ENCODE data around the gene FADS2.

- TF ChIP-seq, protein P1, sequence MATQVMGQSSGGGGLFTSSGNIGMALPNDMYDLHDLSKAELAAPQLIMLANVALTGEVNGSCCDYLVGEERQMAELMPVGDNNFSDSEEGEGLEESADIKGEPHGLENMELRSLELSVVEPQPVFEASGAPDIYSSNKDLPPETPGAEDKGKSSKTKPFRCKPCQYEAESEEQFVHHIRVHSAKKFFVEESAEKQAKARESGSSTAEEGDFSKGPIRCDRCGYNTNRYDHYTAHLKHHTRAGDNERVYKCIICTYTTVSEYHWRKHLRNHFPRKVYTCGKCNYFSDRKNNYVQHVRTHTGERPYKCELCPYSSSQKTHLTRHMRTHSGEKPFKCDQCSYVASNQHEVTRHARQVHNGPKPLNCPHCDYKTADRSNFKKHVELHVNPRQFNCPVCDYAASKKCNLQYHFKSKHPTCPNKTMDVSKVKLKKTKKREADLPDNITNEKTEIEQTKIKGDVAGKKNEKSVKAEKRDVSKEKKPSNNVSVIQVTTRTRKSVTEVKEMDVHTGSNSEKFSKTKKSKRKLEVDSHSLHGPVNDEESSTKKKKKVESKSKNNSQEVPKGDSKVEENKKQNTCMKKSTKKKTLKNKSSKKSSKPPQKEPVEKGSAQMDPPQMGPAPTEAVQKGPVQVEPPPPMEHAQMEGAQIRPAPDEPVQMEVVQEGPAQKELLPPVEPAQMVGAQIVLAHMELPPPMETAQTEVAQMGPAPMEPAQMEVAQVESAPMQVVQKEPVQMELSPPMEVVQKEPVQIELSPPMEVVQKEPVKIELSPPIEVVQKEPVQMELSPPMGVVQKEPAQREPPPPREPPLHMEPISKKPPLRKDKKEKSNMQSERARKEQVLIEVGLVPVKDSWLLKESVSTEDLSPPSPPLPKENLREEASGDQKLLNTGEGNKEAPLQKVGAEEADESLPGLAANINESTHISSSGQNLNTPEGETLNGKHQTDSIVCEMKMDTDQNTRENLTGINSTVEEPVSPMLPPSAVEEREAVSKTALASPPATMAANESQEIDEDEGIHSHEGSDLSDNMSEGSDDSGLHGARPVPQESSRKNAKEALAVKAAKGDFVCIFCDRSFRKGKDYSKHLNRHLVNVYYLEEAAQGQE (IDR thresholded peaks at IDR 0.05; ENCODE audit: insufficient replicate concordance, low read depth), result no peak
- TF ChIP-seq POLR2AphosphoS5 (IDR thresholded peaks at IDR 0.05; ENCODE audit: low read depth) (0 out of 2 replicates have a peak, but pooled peaks have one; percentile 28), SPI1 (IDR thresholded peaks at IDR 0.05; ENCODE audit: borderline replicate concordance, low read depth) (no peak)
- TF ChIP-seq, protein P2, sequence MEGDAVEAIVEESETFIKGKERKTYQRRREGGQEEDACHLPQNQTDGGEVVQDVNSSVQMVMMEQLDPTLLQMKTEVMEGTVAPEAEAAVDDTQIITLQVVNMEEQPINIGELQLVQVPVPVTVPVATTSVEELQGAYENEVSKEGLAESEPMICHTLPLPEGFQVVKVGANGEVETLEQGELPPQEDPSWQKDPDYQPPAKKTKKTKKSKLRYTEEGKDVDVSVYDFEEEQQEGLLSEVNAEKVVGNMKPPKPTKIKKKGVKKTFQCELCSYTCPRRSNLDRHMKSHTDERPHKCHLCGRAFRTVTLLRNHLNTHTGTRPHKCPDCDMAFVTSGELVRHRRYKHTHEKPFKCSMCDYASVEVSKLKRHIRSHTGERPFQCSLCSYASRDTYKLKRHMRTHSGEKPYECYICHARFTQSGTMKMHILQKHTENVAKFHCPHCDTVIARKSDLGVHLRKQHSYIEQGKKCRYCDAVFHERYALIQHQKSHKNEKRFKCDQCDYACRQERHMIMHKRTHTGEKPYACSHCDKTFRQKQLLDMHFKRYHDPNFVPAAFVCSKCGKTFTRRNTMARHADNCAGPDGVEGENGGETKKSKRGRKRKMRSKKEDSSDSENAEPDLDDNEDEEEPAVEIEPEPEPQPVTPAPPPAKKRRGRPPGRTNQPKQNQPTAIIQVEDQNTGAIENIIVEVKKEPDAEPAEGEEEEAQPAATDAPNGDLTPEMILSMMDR (IDR thresholded peaks at IDR 0.05; ENCODE audit: insufficient read depth, low read length), result peak; percentile 50
These were observed 30.7 kb upstream of the FADS2 start for GRCh38 chr11:61797263-61797944.
